Testis (tissue), 2 donors: ENCODE data around the gene PSEN1.

Source experiments
- POLR2A ChIP-seq: fragments of 450-650 bp; IDR thresholded peaks from one replicate; pipeline ENCODE4 v1.6.1; 2017; ENCODE audit warnings: antibody characterized with exemption, mild to moderate bottlenecking, moderate library complexity
- TF ChIP-seq, protein P1 (sequence below), 3 experiments: fragments of 450-650 bp in 2 of 3; fragments of 200-600 bp in 1 of 3; sonication (generic) in 1 of 3; IDR thresholded peaks; one replicate each; pipeline ENCODE4 v1.5.1; 2016 to 2019; ENCODE audit warnings: antibody characterized with exemption in 3 of 3, mild to moderate bottlenecking in 2 of 3, moderate library complexity in 1 of 3

DNA sequence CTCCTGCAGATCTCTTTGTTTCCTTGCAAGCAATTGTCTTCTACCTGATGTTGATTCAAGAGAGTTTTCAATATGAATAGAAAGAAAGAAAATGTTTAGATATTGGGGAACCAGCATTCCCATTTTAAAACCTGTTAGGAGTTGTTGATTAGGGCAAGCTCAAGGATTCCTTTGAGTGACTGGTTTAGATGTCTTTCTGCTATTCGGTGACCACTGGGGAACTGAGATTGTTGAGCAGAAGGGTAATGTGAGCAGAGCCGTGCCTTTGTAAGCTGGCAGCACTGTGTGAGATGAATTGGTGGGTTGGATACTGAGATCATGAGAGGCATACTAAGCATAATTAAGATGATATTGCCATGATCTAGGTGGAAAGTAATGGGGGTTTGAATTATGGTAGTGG, 61.9 kb downstream of the PSEN1 start:
- no peak for TF ChIP-seq POLR2A
- TF ChIP-seq, protein P1, sequence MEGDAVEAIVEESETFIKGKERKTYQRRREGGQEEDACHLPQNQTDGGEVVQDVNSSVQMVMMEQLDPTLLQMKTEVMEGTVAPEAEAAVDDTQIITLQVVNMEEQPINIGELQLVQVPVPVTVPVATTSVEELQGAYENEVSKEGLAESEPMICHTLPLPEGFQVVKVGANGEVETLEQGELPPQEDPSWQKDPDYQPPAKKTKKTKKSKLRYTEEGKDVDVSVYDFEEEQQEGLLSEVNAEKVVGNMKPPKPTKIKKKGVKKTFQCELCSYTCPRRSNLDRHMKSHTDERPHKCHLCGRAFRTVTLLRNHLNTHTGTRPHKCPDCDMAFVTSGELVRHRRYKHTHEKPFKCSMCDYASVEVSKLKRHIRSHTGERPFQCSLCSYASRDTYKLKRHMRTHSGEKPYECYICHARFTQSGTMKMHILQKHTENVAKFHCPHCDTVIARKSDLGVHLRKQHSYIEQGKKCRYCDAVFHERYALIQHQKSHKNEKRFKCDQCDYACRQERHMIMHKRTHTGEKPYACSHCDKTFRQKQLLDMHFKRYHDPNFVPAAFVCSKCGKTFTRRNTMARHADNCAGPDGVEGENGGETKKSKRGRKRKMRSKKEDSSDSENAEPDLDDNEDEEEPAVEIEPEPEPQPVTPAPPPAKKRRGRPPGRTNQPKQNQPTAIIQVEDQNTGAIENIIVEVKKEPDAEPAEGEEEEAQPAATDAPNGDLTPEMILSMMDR (IDR thresholded peaks at IDR 0.05): no peak
